Endodermal cell (in vitro differentiated cells): ENCODE results near the gene SORL1. TPM values are rescaled to one million over a fixed set of nuclear protein-coding genes. Genes with fewer than 3 reads are reported as not detected.

Experiments used
- DNase-seq: peaks from one replicate; pipeline ENCODE4 v3.0.0-alpha.2; 2017
- H3K27ac ChIP-seq: 2 replicates; pipeline ENCODE4 v1.5.1; 2013; ENCODE audit warnings: mild to moderate bottlenecking, low read depth, low read length, moderate library complexity
- H3K27me3 ChIP-seq: 2 replicates; pipeline ENCODE4 v1.6.1; 2013; ENCODE audit warnings: mild to moderate bottlenecking, low read length, moderate library complexity; ENCODE audit not compliant: insufficient read depth, control insufficient read depth, poor library complexity, severe bottlenecking
- H3K36me3 ChIP-seq: 2 replicates; pipeline ENCODE4 v1.7.0; 2013; ENCODE audit warnings: mild to moderate bottlenecking, low read length, moderate library complexity; ENCODE audit not compliant: control insufficient read depth, insufficient read depth
- H3K4me1 ChIP-seq: one replicate; pipeline ENCODE4 v1.7.0; 2013; ENCODE audit warnings: low read length; ENCODE audit not compliant: control insufficient read depth, insufficient read depth
- H3K4me3 ChIP-seq: 2 replicates; pipeline ENCODE4 v1.5.1; 2013; ENCODE audit warnings: mild to moderate bottlenecking, low read length, moderate library complexity
- H3K9ac ChIP-seq: 2 replicates; pipeline ENCODE4 v1.6.1; 2013; ENCODE audit warnings: mild to moderate bottlenecking, low read length, moderate library complexity; ENCODE audit not compliant: poor library complexity, severe bottlenecking; ENCODE audit errors: extremely low read depth
- H3K9me3 ChIP-seq: 2 replicates; pipeline ENCODE4 v1.6.1; 2013; ENCODE audit warnings: mild to moderate bottlenecking, low read length, moderate library complexity; ENCODE audit not compliant: control insufficient read depth
- H3K27ac Mint-ChIP-seq: 2 replicates; pipeline ENCODE4 v1.8.0; 2020; ENCODE audit warnings: mixed read lengths
- H3K27me3 Mint-ChIP-seq: 2 replicates; pipeline ENCODE4 v1.8.0; 2021; ENCODE audit warnings: mild to moderate bottlenecking, mixed read lengths; ENCODE audit not compliant: insufficient read depth
- H3K36me3 Mint-ChIP-seq: 2 replicates; pipeline ENCODE4 v1.8.0; 2020; ENCODE audit warnings: low read depth, mixed read lengths
- H3K4me1 Mint-ChIP-seq: 2 replicates; pipeline ENCODE4 v1.8.0; 2020; ENCODE audit warnings: mixed read lengths
- H3K4me3 Mint-ChIP-seq: 2 replicates; pipeline ENCODE4 v1.8.0; 2020; ENCODE audit warnings: mild to moderate bottlenecking, moderate library complexity, mixed read lengths
- H3K9me3 Mint-ChIP-seq: 2 replicates; pipeline ENCODE4 v1.8.0; 2020; ENCODE audit warnings: mild to moderate bottlenecking, mixed read lengths
- CTCF ChIP-seq: fragments of 200-600 bp; sonication (generic); conservative IDR thresholded peaks from 2 replicates; pipeline ENCODE4 v1.5.0; 2021; ENCODE audit warnings: antibody characterized with exemption, mild to moderate bottlenecking
- WGBS, 2 experiments: methylation state at CpG; one replicate each; pipeline versions ENCODE4 v1.1.5 to v1.1.7; 2013; ENCODE audit warnings: missing lambda C conversion rate in 2 of 2, mixed read lengths in 1 of 2; ENCODE audit not compliant: insufficient coverage in 1 of 2, insufficient read length in 1 of 2; 5-methylcytosine and 5-hydroxymethylcytosine counted together
- total RNA-seq, 2 donors: library from RNA; stranded (reverse); fragmentation: NEBNext Ultra II Directional in 1 of 2; extraction: Animal tissue kit (Norgen Biotek cat#: 25700) in 1 of 2; gene quantifications; 2 replicates in 1 of 2; 3 replicates in 1 of 2; pipeline ENCODE4 v1.2.1, GENCODE V29; 2021

The SORL1 gene
- total RNA-seq, 2 donors from 2014 or later, result 56.4 to 57.5 TPM

- no peaks in the 10 kb centered on the region for H3K4me1 ChIP-seq
- no peak overlapping the region for H3K4me3 Mint-ChIP-seq
- TF ChIP-seq CTCF, result no peak
- H3K4me3 ChIP-seq, result no peak overlapping the region
- H3K9ac ChIP-seq, result no peak overlapping the region
- H3K4me1 Mint-ChIP-seq, result peaks cover 10% of the 10 kb centered on the region
- WGBS, 2 experiments, result 88 to 94% methylated on average over 4 to 5 of the region's 5 CpGs
- DNase-seq, result peak; percentile 26
- H3K27ac ChIP-seq, result no peak overlapping the region
- H3K9me3 Mint-ChIP-seq, result no peaks in the 10 kb centered on the region
- no peaks in the 10 kb centered on the region for H3K27me3 ChIP-seq
- H3K27me3 Mint-ChIP-seq, result no peaks in the 10 kb centered on the region
- H3K36me3 Mint-ChIP-seq, result peaks cover 37% of the 10 kb centered on the region
- H3K27ac Mint-ChIP-seq, result no peak overlapping the region
- no peaks in the 10 kb centered on the region for H3K9me3 ChIP-seq
- H3K36me3 ChIP-seq, result no peaks in the 10 kb centered on the region
Observed at GRCh38 chr11:121486054-121486453, 33.9 kb downstream of the SORL1 start.

GRCh38 chr11:121487191-121487590, 35.1 kb downstream of the SORL1 start:
- no peak for TF ChIP-seq CTCF
- H3K4me3 Mint-ChIP-seq, result no peak overlapping the region
- DNase-seq, result no peak
- H3K4me3 ChIP-seq, result no peak overlapping the region
- no peak overlapping the region for H3K27ac ChIP-seq
- no peak overlapping the region for H3K27ac Mint-ChIP-seq
- H3K4me1 ChIP-seq, result no peaks in the 10 kb centered on the region
- H3K9me3 Mint-ChIP-seq, result no peaks in the 10 kb centered on the region
- no peaks in the 10 kb centered on the region for H3K27me3 Mint-ChIP-seq
- H3K27me3 ChIP-seq, result no peaks in the 10 kb centered on the region
- H3K36me3 Mint-ChIP-seq, result peaks cover 44% of the 10 kb centered on the region
- 79 to 100% methylated on average over 5 to 6 of the region's 6 CpGs for WGBS, 2 experiments
- H3K9me3 ChIP-seq, result no peaks in the 10 kb centered on the region
- H3K9ac ChIP-seq, result no peak overlapping the region
- H3K36me3 ChIP-seq, result no peaks in the 10 kb centered on the region
- peaks cover 6% of the 10 kb centered on the region for H3K4me1 Mint-ChIP-seq

GRCh38 chr11:121488170-121488569, 36.1 kb downstream of the SORL1 start:
- Mint-ChIP-seq H3K9me3 (no peaks in the 10 kb centered on the region), H3K27ac (no peak overlapping the region), H3K27me3 (no peaks in the 10 kb centered on the region), H3K4me1 (no peaks in the 10 kb centered on the region), H3K36me3 (peaks cover 44% of the 10 kb centered on the region), H3K4me3 (no peak overlapping the region)
- H3K36me3 ChIP-seq, result no peaks in the 10 kb centered on the region
- TF ChIP-seq CTCF, result no peak
- WGBS, 2 experiments, result 96 to 97% methylated on average over 2 of the region's 2 CpGs
- no peak overlapping the region for H3K4me3 ChIP-seq
- no peaks in the 10 kb centered on the region for H3K9me3 ChIP-seq
- H3K27ac ChIP-seq, result no peak overlapping the region
- no peak for DNase-seq
- no peaks in the 10 kb centered on the region for H3K4me1 ChIP-seq
- no peak overlapping the region for H3K9ac ChIP-seq
- no peaks in the 10 kb centered on the region for H3K27me3 ChIP-seq
